HG03175 (cell line): ENCODE results near the gene TBX4.

Experiments
- ATAC-seq: cut with Tn5 transposase; IDR thresholded peaks from one replicate; pipeline ENCODE4 v1.9.1; 2021; ENCODE audit warnings: mild to moderate bottlenecking, moderate library complexity; ENCODE audit not compliant: unreplicated experiment

TBX4 gene

DNA sequence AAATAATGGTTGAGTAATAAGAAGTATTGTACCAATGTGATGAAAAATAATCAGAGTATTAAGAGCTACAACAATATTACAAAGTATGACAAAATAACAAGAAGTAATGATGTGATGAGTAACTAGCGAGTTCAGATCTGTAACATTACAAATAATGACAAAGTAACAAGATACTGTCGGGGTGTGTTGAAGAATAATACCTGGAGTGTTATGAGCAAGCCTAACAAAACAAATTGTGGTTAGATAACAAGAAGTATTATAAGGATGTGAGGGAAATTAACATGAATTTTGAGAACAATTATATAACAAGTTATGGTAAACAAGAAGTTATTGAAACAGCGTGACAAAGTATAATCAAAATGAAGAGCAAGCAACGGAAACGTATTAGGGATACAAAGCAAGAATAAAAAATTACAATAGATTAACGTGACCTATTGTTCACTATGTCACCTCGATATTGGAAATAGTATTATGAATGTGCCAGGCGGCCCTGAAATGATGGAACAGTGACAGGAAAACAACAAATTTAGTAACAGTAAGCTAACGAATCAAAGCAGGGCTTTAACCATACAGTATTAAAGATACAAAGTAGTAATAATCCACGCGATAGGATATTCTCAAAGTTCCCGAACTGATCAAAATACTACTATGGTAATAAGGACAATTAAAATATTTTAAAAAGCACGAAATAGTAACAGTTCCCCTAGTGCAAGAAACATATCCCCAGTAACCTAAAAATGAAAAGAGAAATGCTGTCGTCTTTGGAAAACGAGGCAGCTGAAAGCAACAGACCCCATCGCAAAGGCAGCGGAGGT, 1.6 kb downstream of the TBX4 start:
- no peak for ATAC-seq

DNA sequence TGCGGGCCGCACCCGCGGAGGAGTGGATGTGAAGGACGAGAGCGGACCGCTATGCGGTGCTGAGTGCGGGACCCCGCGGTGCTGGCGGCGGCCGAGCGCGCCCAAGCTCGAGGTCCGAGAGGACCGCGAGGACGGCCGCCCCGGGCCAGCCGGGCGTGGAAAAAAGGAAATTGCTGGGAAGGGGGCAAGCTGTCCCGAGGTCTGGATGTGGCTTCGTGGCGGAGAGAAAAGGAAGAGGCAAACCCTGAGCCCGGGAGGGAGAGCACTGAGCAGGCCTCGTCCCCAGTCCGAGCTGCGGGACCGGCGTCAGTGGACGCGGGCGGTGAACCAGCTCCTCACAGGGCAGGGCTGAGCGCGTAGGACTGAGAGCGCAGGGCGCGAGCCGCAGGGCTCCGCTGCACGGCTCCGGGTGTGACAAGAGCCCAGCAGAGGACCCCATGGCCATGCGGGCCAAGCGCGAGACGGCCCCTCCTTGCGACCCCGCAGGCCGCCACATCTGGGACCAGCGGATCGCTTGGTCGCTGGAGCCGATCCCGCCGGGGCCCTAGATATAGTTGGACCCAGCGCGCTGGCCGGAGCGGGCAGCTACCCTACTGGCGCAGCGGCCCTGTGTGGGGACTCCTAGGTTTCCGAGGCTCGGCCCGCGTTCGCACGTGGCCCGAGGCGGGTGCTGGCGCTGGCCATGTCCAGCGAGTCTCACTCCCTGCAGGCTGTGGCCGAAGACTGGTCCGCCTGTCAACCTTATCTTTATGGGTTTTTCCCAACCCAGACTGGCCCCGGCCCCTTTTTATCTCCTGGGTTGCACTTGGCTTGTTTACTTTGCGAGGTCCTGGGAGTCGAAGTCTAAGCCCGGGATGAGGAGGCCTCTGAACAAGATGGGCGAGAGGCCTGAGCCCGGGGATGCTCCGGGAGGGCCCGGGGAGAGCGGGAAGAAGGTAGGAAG, 2.4 kb downstream of the TBX4 start:
- ATAC-seq: no peak

DNA sequence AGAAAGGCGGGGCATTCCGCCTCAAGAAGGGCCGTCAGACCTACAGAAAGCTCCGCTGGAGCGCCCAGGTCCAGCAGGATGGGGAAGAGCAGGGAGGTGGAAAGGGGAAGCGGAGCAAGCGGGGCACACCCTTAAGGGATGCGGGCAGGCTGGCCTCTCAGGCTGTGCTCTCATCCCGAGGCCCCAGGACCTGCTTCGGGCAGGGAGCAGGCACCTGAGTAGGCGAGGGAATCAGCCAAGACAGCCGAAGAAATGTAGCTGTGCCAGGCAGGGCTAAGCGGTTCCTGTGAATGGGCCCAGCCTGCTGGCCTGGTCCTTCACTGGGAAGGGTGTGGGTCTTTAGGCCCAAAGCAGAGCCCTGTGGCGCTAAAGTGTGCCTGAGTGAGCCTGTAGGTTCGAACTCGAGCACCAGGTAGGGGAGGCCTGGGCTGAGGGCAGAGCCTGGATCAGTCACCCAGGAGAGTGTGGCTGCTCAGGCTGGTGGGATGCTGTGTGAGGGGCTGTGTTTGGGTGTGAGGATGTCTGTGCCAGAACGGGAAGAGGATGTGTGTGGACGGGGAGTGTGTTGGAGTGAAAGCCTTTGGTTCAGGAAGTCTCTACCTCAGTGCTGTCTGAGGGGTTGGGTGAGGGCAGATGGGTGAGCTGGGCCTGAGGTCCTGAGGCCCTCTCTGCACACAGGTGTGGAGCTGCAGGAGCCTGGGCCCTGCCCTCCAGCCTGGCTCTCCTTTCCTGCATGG, 3.3 kb downstream of the TBX4 start:
- no peak for ATAC-seq

DNA sequence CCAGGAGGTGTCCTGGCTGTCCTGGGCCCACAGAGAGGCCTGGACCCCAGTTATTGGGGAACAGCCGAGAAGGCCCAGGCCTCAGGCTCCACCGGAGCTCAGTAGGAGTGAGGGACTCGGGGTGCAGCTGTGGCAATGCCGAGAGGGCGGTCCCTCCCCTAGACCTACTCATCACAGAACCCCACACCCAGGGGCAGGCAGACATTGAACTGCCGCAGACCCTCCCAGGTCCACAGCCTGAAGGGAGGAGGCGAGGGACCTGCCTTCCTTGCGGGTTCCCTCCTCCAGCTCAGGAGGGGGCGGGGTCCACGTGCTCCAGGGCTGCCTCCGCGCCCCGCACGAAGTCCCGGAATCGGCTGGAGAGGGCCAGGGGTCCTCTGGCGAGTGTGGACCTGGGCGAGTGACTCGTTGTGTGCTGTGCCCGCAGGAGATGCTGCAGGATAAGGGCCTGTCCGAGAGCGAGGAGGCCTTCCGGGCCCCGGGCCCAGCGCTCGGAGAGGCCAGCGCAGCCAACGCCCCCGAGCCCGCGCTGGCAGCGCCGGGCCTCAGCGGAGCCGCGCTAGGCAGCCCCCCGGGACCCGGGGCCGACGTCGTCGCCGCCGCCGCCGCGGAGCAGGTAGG, 3.9 kb downstream of the TBX4 start:
- ATAC-seq: no peak

DNA sequence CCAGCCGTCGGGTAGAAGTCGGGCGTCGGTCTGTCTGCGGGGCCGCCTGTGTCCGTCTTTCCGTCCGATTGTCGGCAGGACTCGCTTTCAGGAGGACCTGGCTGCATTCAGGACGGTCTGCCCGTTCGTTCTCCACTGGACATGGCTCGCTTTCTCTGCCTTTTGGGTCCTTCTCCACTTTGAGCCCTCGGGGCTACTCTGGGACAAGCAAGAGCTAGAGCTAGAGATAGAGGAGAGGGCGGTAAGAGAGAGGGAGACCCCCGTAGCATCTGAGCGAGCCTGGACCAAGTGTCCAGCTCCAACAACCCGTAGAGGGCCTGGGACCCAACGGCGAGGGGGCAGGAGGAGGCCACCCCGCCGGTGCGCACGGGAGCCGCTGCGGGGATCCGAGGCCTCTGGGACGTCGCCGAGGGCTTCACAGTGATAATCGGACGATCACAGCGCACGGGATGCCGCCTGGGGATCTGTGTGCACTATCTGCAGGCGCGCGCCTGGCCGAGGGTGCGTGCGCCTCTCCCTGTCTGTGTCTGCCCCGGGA, 4.5 kb downstream of the TBX4 start:
- ATAC-seq: no peak

DNA sequence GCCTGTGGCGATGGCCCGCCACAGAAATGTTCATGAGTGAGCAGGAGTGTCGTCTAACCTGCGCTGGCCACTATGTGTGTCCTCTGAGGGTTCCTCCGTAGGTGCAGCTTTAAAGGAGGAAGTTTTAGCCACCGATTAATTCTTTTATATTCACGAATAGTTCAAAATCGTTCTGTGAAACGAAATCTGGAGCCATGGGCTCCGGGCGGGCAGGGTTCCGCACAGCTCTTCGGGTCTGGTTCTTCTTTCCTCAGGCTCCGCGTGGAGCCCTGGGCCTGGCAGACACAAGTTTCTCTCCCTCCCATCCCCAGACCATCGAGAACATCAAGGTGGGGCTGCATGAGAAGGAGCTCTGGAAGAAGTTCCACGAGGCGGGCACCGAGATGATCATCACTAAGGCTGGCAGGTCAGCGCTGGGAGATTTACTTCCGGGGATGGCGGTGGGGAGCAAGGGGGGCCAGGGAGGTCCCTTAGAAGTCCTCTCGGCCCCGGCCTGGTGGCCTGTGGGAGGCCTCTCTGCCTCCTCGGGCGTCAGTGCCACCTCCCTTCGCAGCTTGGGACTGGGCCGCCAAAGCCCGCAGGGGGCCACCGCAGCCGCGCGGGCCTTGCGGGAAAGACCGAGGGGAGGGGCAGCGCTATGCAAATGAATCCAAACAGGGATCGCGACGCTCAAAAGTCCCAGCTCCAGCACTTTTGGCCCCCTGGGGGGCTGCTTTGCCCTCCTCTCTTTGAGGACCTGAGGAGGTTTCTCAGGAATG, 5.2 kb downstream of the TBX4 start:
- ATAC-seq: no peak

DNA sequence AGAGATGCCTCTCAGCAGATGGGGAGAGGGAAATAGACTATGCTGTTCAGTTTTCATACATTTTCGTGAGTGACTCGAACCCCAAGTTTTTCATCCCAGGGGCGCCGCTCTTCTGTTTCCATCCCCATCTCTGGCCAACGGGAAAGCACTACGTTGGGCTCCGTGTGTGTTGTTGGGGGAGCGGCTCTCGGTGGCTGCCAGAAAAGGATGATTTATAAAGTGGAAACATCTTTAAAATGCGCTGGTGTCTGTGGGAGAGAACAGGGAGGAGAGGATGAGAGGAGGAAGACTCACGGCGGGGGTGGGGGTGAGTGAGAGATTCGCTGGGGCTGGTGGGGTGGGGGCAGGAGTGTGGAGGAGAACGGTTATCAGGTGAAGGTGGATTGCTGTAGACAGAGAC, 5.8 kb downstream of the TBX4 start:
- no peak for ATAC-seq

DNA sequence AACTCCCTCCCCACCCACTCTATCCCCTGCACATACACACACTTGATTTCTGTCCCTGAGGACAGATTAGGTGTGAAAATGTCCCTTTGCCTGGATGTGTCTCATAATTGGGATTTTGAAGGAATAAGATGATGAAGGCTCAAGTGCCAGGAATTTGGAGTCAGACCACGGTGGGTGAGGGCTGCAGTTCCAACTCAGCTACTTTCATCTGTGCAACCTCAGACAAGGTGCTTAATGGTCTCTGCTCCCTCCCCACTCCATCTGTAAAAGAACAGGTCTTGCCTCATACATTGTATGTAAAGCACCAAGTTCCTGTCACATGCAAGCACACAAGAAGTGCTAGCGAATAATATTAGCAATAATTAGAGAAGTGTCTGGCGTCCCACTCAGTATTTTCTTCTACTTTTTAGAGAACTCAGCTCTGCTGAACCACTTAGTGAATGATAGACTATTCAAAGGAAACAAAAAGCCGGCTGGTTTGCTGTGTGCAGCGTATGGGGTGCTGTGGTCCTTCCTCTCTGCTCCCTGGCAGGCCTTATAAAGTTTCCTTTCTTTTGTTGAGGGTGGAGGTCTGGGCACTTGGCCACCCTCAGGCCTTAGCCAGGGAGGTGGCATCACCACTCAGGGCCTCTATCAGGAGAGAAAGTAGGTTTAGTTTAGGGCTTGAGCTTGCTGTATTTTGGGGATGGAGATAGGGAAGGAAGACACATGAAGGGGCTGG, 6.4 kb downstream of the TBX4 start:
- no peak for ATAC-seq

DNA sequence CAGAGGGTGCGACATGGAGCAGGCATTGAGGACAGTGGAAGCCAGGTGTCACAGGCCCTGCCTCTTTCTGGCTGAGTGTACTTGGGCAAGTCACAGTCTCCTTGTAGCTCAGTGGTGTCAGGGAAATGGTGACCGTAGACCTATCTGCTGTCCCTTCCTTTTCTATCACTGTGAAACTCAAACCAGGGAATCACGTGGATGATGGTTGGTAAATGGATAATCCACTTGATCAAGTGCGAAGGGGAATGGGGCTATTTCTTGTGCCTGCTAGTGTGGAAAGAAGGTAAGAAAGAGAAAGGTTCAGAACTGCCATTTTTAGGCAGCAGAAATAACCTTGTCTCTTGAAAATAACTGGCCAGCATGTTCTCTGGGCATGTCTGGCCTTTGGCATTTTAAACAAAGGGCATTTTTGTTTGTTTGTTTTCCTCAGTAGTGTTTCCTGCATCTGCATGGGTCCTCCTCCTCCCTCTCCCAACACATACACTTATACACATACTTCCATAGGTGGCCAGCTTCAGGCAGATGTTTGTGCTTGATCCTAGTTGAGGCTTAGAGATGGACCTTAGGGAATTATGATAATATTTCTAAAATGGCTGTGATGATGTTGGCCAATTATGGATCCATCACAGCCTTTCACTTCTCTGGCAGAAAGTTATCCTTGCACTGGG, 7.1 kb downstream of the TBX4 start:
- no peak for ATAC-seq

DNA sequence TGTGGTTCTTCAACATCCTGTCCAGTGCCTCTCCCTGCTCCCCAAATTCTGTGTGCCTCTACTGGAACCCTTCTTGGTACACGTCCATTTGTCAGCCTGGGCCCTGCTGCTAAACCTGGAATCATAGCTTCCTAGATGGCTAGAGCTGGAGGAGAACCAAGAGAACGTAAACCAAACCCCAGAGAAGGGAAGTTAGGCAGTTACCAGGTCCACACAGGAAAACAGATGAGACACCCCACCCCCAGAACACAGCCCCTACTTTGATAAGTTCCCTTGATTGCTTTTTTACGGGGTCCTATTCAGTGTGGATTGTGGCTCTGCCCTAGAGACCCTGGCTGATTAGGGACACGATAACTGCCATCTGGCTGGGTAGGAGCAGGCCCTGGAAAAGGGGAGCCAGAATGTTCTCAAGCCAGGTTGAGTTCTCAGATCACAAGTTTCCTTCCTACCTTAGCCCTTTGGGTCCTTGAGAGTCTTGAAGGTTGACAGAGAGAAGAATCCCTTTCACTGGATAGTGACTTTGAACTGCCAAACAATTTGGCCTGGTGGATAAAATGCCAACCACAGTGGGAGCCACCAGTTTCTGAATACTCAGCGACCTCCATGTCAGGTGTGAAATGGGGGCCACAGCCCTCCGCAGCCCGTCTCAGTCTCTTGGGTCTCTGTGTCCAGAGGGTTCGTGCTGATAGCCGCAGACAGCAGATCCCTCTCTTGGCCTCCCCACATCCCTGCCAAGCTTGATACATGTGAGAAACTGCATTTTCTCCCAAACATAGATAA, 7.9 kb downstream of the TBX4 start:
- no peak for ATAC-seq

DNA sequence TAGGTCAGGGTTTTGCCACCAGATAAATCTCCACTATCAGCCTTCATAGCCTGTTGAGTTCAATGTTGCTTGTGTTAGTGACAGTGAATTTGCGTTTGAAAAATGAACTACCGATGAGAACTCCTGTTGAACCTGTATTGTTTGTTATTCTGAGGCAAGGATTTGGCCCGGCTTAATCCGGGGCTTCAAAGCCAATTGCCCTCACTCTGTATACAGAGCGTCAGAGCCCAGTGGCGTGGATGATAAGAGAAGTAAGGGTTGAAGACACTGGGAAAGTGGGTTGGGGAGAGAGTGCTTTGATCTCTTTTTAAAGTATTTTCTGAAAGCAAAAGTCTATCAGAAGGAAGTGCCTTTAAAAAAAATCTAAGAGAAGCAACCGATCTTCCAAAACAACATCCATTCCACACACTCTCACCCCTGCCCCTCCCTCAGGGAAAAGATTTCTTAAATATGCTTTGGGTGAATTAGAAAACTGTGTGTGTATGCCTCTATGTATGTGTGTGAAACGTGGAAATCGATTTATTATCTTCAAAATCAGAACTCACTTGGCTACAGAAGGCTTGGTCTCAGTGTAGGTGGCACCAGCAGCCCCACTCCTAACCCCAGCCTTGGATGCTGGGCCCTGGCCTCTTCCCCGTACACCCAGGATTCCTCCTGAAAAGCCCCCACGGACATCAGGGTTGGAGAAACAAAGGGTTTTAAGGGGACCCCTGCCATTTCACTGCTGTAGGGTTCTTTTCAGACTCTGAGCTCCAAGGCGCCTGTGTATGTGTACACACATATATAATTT, 8.8 kb downstream of the TBX4 start:
- no peak for ATAC-seq

DNA sequence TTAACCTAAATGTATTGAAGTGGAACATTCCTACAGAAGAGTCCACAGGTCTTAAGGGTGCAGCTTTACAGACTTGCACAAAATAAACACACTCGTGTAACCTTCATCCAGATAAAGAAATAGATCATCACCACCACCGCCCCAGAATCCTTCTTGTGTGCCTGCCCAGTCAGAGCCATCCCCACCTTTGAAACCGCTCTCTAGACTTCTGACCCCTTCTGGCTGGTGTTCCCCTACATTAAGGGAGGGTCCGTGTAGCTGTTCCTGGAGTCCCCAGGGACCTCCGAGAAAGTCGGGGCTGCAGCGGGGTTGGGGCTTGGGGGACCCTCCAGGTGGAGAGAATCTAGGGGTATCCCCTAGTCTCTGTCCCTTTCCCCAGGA, 9.4 kb downstream of the TBX4 start:
- ATAC-seq: no peak

DNA sequence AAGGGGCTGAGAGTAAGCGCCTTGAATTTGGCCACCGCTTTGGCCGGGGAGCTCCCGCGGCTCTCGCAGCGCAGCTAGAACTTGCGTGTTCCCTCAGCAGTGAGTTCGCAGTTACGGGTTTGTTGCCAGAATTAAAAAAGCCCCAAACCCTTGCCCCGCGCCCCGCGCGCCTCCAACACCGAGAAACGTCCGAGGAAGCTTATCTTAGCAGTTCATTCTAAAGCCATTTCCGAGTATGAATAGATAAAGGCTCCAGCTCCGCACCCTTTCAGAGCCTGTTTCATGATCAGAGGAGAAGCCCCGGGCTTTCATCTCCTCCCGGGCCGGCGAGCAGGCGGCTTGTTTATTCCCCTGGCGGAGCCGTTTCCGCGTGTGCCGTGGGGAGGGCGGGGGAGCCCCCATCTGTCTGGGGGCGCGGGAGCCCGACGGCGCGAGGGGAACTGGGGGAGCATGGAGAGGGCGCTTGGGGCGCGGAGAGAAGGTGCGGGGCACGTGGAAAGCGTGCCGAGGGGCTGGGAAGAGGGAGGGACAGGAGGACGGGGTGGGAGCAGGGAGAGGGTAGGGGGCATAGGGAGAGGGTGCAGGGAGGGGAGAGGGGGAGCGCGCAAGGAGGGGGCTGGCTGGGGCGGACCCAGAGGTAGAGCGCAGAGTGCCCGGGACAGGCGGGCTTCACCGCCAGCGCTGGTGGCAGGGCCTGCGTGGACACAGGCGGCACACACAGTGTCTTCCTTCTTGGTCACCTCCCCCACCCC, 9.9 kb downstream of the TBX4 start:
- no peak for ATAC-seq

DNA sequence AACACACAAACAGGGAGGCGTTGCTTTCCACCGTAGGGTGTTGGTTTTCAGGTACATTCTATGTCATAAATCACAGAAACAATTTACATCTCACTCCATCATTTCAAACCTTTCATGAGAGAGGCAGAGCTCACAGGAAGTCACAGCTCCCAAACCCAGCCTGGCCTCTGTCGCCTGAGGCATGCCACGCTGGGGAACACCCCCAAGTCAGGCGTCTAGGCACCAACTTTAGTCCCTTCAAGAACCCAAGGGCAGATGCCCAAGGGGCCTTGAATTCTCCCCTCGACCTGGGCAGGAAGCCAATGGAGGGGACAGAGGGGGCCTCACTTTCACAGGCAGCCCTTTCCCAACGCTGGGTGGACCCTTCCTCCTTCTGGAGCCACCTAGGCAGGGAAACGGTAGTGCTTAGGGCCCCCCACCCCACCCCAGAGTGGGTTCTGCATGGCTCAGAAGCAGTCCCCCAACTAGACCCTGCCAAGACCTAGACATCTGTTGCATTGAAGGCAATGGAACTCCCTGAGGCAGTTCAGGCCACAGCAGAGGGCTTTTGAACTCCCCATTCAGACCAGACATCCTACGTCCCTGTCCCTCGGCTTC, 10.6 kb downstream of the TBX4 start:
- no peak for ATAC-seq

DNA sequence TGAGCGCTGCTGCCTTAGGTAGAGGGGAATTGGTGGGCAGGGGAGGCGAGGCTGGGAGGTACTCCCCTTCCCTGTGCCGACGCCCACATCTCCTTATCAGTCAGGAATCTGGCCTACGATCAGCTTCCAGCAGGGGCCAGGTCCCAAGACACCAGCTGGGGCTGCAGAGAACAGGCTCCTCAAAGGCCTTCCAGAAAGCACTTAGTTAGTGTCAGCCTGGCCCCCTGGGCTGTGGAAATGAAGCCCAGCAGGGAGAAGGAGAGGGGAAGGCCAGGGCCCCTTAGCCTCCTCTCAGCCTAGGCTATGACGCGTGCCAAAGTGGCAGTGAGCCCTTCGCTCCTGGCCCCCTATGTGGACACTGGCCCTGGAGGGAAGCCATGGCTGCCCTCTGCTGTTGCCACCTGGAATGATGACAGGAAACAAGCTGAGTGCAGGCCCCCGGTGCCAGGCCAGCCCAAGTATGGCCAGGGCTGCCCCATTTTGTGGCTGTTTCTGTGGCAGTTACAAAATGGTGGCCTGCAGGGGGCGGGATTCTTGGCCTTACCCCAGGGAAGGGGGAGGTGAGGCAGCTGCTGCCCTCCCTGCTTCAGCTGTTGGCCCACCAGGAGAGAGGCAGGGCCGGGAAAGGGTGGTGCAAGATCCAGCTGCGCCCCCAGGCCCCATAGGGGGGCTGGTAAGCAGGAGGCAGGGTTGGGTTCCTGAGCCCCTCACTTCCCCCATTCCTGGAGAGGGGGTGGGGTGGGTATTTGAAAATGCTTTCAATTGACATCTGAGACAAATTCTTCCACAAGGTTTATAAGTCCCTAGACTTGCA, 11.3 kb downstream of the TBX4 start:
- ATAC-seq: no peak
